GM18858 (cell line): ENCODE measurements around the gene PRKAR1B.

Experiments
- ATAC-seq: cut with Tn5 transposase; IDR thresholded peaks from one replicate; pipeline ENCODE4 v1.9.1; 2021; ENCODE audit not compliant: unreplicated experiment

The PRKAR1B gene

GRCh38 chr7:698515-699475 is 28.3 kb downstream of the PRKAR1B start:
- no peak for ATAC-seq

DNA sequence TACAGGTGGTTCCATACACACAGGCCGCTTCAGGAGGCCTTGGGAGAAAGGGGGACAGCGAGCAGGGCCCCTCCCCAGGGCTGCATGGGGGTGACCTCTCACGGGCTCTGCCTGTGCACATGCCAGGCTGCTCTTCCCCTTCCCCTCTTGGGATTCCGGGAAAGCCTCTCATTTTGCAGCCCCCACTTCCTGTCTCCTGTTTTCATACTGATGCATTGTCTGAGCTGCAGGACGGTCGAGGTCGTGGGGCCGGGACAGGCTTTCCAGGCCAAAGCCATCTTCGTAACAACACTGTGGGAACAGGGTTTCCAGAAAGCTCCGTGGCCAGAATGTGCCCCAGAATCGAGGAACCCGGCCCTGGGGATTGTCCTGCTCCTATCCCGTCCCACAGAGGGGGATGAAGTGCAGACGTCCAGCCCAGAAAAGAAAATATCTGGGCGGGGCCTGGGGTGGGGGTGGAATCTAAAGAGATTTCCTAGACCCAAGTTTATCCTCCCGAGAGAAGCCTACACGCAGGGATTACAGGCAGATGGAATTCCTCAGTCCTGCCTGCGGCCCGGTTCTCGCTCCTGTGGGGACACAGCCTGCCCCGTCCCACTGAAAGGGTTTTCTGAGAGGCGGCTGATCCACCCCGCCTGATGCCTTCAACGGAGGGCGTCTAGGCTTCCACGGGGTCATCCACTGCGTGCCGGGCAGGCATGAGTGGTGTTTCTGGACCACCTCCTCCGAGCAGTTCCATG is 30.1 kb downstream of the PRKAR1B start:
- no peak for ATAC-seq

DNA sequence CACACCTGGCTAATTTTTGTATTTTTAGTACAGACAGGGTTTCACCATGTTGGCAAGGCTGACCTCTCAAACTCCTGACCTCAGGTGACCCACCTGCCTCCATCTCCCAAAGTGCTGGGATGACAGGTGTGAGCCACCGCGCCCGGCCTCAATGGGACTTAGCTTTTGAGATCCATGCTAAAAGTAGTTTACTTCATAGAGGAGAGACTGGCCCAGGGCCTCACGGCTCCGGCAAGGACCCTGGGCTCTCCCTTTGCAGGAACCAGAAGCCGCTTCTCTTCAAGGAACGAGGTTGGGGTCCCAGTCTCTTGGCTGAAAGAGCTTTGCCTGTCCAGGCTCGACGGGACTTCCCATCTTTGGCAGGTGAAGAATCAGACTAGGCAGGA is 30.7 kb downstream of the PRKAR1B start:
- no peak for ATAC-seq

GRCh38 chr7:693280-693679 is 33.8 kb downstream of the PRKAR1B start:
- no peak for ATAC-seq

GRCh38 chr7:691361-692045 is 35.6 kb downstream of the PRKAR1B start:
- no peak for ATAC-seq

- no peak for ATAC-seq
These were observed 36.4 kb downstream of the PRKAR1B start for GRCh38 chr7:690478-691360.

GRCh38 chr7:685540-685939 is 41.5 kb downstream of the PRKAR1B start:
- ATAC-seq = no peak

GRCh38 chr7:684416-684815 is 42.7 kb downstream of the PRKAR1B start:
- ATAC-seq = no peak

DNA sequence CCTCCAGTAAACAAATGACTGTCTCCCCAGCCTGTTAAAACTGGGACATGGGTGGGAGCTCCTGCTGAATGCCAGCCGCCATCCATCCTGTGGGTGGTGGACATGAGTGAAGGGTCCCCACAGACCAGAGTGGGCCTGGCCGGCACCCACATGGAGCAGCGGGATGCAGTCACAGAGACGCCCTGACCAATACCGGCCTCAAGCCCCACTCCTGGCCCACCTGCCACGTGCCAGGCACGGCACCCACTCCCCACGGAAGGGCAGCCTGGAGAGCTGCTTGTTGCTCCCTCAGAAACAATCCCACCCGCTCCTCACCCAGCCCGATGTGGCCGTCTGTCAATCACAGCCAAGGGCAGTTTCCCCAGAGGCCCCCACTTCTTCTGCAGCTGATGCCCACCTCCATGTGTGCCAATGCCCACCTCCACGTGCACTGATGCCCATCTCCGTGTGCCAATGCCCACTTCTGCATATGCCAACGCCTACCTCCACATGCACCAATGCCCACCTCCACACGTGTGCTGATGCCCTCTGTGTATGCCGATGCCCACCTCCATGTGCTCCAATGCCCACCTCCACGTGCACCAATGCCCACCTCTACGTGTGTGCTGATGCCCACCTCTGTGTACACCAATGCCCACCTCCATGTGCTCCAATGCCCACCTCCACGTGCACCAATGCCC is 43.4 kb downstream of the PRKAR1B start:
- ATAC-seq = no peak

GRCh38 chr7:682810-683209 is 44.3 kb downstream of the PRKAR1B start:
- no peak for ATAC-seq

- no peak for ATAC-seq
These were observed 45.4 kb downstream of the PRKAR1B start for GRCh38 chr7:681551-682307.

DNA sequence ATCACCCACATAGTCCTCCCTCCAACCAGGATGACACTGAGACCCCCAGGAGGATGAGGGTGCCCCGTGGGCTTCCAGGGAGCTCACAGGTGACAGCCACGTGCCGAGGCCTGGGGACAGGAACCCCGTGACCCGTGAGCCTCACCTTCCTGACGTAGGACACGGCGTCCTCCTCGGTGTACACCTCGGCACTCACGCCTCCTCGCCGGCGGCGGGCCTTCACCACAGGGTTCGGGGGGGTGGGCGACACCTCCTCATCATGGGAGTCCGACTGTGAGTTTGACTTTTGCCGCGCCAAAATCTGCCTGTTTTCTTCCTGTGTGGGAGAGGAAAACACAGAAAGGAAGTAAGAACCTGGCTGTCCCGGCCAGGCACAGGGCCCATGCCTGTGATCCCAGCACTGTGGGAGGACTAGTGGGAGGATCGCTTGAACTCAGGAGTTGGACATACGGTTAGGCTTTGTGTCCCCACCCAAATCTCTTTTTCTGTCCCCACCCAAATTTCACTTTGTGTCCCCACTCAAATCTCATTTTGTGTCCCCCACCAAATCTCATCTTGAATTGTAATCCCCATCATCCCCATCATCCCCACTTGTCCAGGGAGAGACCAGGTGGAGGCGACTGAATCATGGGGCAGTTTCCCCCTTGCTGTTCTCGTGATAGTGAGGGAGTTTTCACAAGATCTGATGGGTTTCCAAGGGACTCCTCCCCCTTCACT is 46.5 kb downstream of the PRKAR1B start:
- ATAC-seq = no peak

DNA sequence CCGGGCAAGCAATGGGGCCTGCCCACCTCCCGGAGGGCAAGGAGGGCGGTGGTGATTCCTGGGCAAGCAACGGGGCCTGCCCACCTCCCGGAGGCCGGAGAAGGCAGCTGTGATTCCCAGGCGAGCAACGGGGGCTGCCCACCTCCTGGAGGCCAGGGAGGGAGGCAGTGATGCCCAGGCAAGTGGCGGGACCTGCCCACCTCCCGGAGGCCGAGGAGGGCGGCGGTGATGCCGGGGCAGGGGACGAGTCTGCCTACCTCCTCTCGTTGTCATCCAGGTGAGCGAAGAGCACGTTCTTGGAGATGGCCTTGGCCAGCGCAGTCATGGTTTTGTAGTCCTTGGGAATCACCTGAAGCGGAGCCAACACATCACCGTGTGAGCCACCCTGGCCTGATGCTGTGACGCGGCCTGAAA is 50.1 kb downstream of the PRKAR1B start:
- ATAC-seq = no peak

DNA sequence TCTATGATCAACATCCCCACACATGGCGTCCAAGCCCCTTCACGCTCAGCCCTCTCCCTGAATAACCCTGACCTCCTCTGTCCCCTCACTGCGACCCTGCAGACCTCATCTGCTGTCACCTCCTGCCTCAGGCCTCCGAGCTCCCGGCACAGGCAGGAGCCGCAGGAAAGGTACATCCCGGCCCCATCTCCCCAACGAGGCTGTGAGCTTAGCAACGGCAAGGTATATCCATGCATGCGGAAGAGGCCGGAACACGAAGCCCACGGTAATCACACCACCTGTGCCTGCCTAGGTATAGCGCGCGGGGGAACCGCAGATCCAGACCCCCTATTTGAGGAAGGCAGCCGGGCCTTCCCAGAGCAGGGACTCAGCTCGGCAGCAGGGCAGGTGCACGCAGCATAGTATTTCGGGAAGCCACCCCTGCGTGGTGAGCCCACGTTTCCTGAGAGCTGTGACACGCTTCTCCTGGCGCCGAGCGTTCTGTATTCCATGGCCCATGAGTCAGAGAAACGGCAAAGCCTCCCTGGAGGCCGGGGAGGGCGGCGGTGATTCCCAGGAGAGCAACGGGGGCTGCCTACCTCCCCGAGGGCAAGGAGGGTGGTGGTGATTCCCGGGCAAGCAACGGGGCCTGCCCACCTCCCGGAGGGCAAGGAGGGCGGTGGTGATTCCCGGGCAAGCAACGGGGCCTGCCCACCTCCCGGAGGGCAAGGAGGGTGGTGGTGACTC is 50.7 kb downstream of the PRKAR1B start:
- ATAC-seq = no peak

DNA sequence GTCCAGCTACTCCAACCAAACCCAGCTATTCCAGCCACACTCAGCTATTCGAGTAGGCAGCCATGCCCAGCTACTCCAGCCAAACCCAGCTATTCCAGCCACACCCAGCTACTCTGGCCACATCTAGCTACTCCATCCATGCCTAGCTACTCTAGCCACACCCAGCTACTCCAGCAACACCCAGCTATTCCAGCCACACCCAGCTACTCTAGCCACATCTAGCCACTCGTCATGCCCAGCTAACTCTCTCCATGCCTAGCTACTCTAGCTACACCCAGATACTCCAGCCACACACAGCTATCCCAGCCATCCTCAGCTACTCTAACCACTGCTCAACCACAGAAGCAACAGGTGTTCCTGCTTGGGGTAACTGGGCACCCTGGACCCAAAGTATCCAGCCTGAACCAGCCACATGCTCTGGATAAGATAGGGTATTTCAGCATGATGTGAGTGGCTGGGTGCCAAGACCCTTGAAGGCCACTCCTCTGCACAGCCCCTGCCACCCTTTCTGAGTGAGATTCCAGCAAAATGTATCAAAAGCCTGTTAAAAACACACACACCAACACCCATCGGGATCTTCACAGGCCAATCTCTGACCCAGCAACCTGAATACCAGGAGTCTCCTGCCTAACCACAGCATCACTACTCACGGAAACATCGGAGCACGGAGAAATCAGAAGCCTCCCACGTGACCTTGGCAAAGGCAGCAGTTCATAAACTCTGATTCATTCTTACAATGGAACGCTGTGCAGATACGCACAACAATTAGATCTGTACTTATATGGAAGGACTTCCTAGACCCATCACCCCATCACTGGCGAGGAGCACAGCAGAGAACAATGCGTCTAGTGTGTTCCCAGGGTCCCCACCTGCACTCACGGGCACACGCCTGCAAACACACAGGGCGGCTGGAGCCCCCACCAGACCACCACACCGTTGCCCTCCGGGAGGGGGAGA is 52.3 kb downstream of the PRKAR1B start:
- no peak for ATAC-seq

- no peak for ATAC-seq
These were observed 53.2 kb downstream of the PRKAR1B start for GRCh38 chr7:673681-674453.
